ENCODE measurements around the gene ZNF420. TPM values are rescaled to one million over a fixed set of nuclear protein-coding genes. Genes with fewer than 3 reads are reported as not detected.
"Not testable (repeated sequence)": the region's sequence is repeated elsewhere in the genome, so short reads cannot be mapped to it uniquely, and the experiment has no call there.

Gene ZNF420
- total and polyA plus RNA-seq, 11 donors: 1.7 to 9.3 (median 7.4) TPM

DNA sequence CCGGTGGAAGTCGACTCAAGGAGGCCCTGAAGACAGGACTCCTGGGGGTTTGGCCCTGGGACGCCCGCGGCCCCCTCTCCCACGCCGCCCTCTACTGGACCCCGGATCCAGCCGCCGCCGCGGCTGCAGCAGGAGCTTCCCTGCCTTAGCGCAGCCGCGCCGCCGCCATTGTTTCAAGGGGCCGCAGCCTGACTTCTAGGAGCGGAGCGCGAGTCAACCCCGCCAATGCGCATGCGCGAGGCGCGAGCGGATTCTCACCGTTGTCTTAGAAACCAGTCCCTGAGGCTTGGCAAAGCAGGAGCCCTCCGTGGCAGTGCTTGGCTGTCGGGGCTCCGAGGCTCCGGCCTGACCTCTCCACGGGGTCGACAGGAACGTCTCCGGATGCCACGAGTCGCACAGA, 19.1 kb upstream of the ZNF420 start:
- peak in 1 of 5 donors; percentile 59 for DNase-seq
- Histone ChIP-seq H3K9me3 (peaks cover 0 to 81% (median 11%) of the 10 kb centered on the region in 12 donors), H3K4me1 (no peaks in the 10 kb centered on the region), H3K27ac (no peak overlapping the region), H3K4me3 (peak overlapping the region in 2 of 12 donors; percentile 5 to 8), H3K27me3 (no peaks in the 10 kb centered on the region), H3K36me3 (no peaks in the 10 kb centered on the region)
- no peak for ATAC-seq
- intact Hi-C loops (cut with DNase I): no loop called here
- no peak for TF ChIP-seq POLR2A (IDR thresholded peaks at IDR 0.05)
- TF ChIP-seq, protein P1, sequence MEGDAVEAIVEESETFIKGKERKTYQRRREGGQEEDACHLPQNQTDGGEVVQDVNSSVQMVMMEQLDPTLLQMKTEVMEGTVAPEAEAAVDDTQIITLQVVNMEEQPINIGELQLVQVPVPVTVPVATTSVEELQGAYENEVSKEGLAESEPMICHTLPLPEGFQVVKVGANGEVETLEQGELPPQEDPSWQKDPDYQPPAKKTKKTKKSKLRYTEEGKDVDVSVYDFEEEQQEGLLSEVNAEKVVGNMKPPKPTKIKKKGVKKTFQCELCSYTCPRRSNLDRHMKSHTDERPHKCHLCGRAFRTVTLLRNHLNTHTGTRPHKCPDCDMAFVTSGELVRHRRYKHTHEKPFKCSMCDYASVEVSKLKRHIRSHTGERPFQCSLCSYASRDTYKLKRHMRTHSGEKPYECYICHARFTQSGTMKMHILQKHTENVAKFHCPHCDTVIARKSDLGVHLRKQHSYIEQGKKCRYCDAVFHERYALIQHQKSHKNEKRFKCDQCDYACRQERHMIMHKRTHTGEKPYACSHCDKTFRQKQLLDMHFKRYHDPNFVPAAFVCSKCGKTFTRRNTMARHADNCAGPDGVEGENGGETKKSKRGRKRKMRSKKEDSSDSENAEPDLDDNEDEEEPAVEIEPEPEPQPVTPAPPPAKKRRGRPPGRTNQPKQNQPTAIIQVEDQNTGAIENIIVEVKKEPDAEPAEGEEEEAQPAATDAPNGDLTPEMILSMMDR (IDR thresholded peaks at IDR 0.05): no peak
- WGBS, 4 donors: 37 to 61% (median 46%) methylated on average over 36 to 39 of the region's 39 CpGs; no CpG with 5 or more reads in 1 of the 4 donors

DNA sequence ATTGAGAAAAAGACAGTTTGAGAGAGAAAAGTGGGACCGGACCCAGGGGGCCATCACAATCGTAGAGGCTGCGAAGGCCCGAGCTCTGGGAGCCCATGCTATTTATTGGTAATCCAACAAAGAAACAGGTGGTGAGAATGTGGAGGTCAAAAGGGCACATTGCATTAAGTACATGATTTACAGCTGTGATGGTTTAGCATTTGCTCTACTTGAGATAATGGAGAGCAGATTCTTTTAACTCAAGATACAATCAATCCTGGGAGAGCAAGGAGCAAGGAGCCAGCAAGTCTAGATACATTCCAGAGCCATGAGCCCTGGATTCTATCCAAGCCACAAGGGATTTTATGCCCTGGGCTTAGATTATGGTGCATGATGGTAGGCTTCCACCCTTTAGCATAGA, 13.3 kb upstream of the ZNF420 start:
- H3K27ac ChIP-seq; H3K27me3 ChIP-seq; intact Hi-C loops (cut with DNase I); H3K4me3 ChIP-seq; ATAC-seq; H3K36me3 ChIP-seq; H3K4me1 ChIP-seq; DNase-seq: not testable (repeated sequence)
- H3K9me3 ChIP-seq: peaks cover 0 to 79% (median 20%) of the 10 kb centered on the region in 12 donors
- WGBS, 4 donors: 66 to 92% (median 81%) methylated on average over 4 of the region's 4 CpGs

DNA sequence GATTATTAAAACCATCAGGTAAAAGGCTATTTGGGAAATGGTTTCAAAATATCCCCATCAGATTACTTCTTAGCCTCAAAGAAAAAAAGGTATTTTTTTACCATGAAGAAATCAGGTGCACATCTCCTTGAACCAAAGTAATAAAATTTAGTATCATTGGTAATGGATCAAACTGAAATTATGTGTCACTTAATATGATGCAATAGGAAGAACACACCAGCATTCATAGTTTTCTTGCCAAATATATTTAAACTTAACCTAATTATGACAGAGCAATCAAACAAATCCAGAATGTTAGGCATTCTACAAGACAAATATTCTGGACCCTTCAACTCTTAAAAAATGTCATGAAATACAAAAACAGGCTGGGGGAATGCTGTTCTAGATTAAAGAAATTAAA, 4.1 kb upstream of the ZNF420 start:
- no peak for TF ChIP-seq POLR2A (IDR thresholded peaks at IDR 0.05)
- TF ChIP-seq, protein P1 (IDR thresholded peaks at IDR 0.05): no peak
- H3K27ac ChIP-seq: peak overlapping the region in 1 of 12 donors; percentile 30
- H3K4me3 ChIP-seq: no peak overlapping the region
- ATAC-seq (no peak), DNase-seq (no peak)
- peaks cover 0 to 20% (median 7%) of the 10 kb centered on the region in 12 donors for H3K4me1 ChIP-seq
- peaks cover 0 to 34% (median 9%) of the 10 kb centered on the region in 12 donors for H3K9me3 ChIP-seq
- intact Hi-C loops (cut with DNase I): loop anchor here in 1 of 10 donors (10.0 kb wide), 1 partner anchor 99 kb away; no protein-coding TSS in a partner anchor
- no peaks in the 10 kb centered on the region for H3K36me3 ChIP-seq
- H3K27me3 ChIP-seq: no peaks in the 10 kb centered on the region

DNA sequence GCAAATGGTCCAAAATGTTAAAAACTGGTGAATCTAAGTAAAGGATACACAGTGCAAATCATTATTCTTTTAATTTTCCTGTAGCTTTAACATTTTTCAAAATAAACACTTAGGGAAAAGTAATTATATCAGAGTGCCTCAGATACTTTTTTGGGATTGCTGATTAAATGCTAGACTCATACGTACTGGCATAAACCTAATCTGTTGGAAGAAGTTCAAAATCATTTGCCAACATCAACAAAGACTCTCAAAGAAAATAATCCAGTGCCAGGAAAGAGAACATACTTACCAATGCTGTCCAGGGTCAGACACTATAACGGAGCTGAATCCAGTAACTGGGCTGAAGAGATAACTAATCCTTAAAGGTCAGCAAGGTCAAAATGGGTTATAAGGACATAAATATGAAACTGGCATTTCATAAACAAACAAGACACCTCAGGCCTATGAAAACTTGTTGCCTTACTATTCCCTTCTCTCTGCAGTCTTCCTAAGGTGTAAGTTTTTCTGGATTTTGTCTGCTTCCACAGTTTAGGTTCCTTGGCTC, 3.3 kb upstream of the ZNF420 start:
- H3K27ac ChIP-seq: peak overlapping the region in 5 of 12 donors; percentile 23 to 58 (median 32)
- DNase-seq: no peak
- TF ChIP-seq, protein P1 (IDR thresholded peaks at IDR 0.05): no peak
- TF ChIP-seq POLR2A (IDR thresholded peaks at IDR 0.05): no peak
- H3K9me3 ChIP-seq: peaks cover 0 to 26% (median 2%) of the 10 kb centered on the region in 12 donors
- no peaks in the 10 kb centered on the region for H3K27me3 ChIP-seq
- H3K4me3 ChIP-seq: no peak overlapping the region
- H3K4me1 ChIP-seq: peaks cover 0 to 27% (median 13%) of the 10 kb centered on the region in 12 donors
- intact Hi-C loops (cut with DNase I): loop anchor here in 3 of 10 donors (5.0 to 10.0 kb wide), 6 partner anchors 68 to 158 kb away; partner anchors contain the start of genes ZNF383 (in 1 of the 3), ZNF568 (in 1 of the 3), ZNF585A (in 1 of the 3) and ZNF829 (in 1 of the 3)
- 3 to 11% (median 9%) methylated on average over 2 of the region's 2 CpGs for WGBS, 4 donors
- no peaks in the 10 kb centered on the region for H3K36me3 ChIP-seq
- ATAC-seq: no peak

DNA sequence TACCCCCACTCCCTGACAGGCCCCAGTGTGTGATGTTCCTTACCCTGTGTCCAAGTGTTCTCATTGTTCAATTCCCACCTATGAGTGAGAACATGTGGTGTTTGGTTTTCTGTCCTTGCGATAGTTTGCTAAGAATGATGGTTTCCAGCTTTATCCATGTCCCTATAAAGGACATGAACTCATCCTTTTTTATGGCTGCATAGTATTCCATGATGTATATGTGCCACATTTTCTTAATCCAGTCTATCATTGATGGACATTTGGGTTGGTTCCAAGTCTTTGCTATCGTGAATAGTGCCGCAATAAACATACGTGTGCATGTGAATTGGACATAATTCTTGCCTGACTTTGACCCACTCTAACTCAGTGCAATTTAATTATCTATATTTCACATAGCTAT, 1.7 kb upstream of the ZNF420 start:
- not testable (repeated sequence) for DNase-seq, ATAC-seq, H3K27ac ChIP-seq, H3K27me3 ChIP-seq, H3K4me3 ChIP-seq, H3K36me3 ChIP-seq
- intact Hi-C loops (cut with DNase I): loop anchor here in 4 of 10 donors (2.0 to 10.0 kb wide), 7 partner anchors 69 to 159 kb away; partner anchors contain the start of genes ZNF383 (in 1 of the 4), ZNF568 (in 1 of the 4), ZNF585A (in 1 of the 4) and ZNF829 (in 1 of the 4)
- Histone ChIP-seq H3K4me1 (peaks cover 0 to 28% (median 15%) of the 10 kb centered on the region in 12 donors), H3K9me3 (peaks cover 0 to 16% (median 0%) of the 10 kb centered on the region in 12 donors)
- WGBS, 4 donors: 93 to 99% (median 98%) methylated on average over 4 of the region's 4 CpGs

Data from heart left ventricle (tissue), 16 donors.